Medulla oblongata (tissue), 1 donor: ENCODE measurements around the gene PIK3R6.
"Not testable (repeated sequence)": the region's sequence is repeated elsewhere in the genome, so short reads cannot be mapped to it uniquely, and the experiment has no call there.

ENCODE experiments used
- DNase-seq: peaks from one replicate; pipeline ENCODE4 v3.0.0-alpha.2; 2015; ENCODE audit errors: extremely low spot score

The PIK3R6 gene

GRCh38 chr17:8894202-8894671, 26.8 kb upstream of the PIK3R6 start:
- DNase-seq: no peak

GRCh38 chr17:8893621-8894201, 26.2 kb upstream of the PIK3R6 start:
- DNase-seq: no peak

- no peak for DNase-seq
These were observed 25.6 kb upstream of the PIK3R6 start for GRCh38 chr17:8893059-8893458.

- no peak for DNase-seq
These were observed 24.8 kb upstream of the PIK3R6 start for GRCh38 chr17:8892338-8892690.

GRCh38 chr17:8890671-8891070, 23.2 kb upstream of the PIK3R6 start:
- DNase-seq: no peak

GRCh38 chr17:8889458-8890210, 22.2 kb upstream of the PIK3R6 start:
- no peak for DNase-seq

GRCh38 chr17:8888704-8889302, 21.3 kb upstream of the PIK3R6 start:
- DNase-seq: no peak

- no peak for DNase-seq
These were observed 20.6 kb upstream of the PIK3R6 start for GRCh38 chr17:8887834-8888703.

GRCh38 chr17:8887301-8887700, 19.8 kb upstream of the PIK3R6 start:
- no peak for DNase-seq

GRCh38 chr17:8885967-8886684, 18.7 kb upstream of the PIK3R6 start:
- DNase-seq: no peak

GRCh38 chr17:8885163-8885966, 17.9 kb upstream of the PIK3R6 start:
- not testable (repeated sequence) for DNase-seq

GRCh38 chr17:8884336-8884990, 17.0 kb upstream of the PIK3R6 start:
- DNase-seq: no peak

GRCh38 chr17:8883353-8883752, 15.9 kb upstream of the PIK3R6 start:
- DNase-seq: no peak

- DNase-seq: no peak
These were observed 14.1 kb upstream of the PIK3R6 start for GRCh38 chr17:8881606-8882005.

GRCh38 chr17:8880466-8880865, 13.0 kb upstream of the PIK3R6 start:
- no peak for DNase-seq

GRCh38 chr17:8879410-8879809, 11.9 kb upstream of the PIK3R6 start:
- DNase-seq: no peak

- no peak for DNase-seq
These were observed 10.5 kb upstream of the PIK3R6 start for GRCh38 chr17:8877984-8878383.

- DNase-seq: no peak
These were observed 8.5 kb upstream of the PIK3R6 start for GRCh38 chr17:8875957-8876356.

- DNase-seq: no peak
These were observed 8.0 kb upstream of the PIK3R6 start for GRCh38 chr17:8875436-8875835.
